Astrocyte of the spinal cord (primary cell): Measurements from ENCODE around the gene CA5A.
A peak's percentile ranks its signal among the peaks of the same experiment; 100 is the strongest.

Experiments
- DNase-seq: peaks from one replicate; pipeline ENCODE4 v3.0.0; 2011; ENCODE audit warnings: low read depth, low spot score
- H3K4me3 ChIP-seq: 2 replicates; pipeline ENCODE4 v1.5.1; 2011; ENCODE audit warnings: low read depth, mild to moderate bottlenecking, low read length, moderate library complexity
- in situ Hi-C: cut with HindIII; loops from 2 replicates; pipeline ENCODE4 v1.10.0; 2017; ENCODE audit warnings: low sequenced_read_pairs
- TF ChIP-seq, protein P1 (sequence below): IDR thresholded peaks from 2 replicates; pipeline ENCODE4 v1.5.1; 2012; ENCODE audit warnings: low read depth, mild to moderate bottlenecking, low read length, inconsistent platforms

Gene CA5A

DNA sequence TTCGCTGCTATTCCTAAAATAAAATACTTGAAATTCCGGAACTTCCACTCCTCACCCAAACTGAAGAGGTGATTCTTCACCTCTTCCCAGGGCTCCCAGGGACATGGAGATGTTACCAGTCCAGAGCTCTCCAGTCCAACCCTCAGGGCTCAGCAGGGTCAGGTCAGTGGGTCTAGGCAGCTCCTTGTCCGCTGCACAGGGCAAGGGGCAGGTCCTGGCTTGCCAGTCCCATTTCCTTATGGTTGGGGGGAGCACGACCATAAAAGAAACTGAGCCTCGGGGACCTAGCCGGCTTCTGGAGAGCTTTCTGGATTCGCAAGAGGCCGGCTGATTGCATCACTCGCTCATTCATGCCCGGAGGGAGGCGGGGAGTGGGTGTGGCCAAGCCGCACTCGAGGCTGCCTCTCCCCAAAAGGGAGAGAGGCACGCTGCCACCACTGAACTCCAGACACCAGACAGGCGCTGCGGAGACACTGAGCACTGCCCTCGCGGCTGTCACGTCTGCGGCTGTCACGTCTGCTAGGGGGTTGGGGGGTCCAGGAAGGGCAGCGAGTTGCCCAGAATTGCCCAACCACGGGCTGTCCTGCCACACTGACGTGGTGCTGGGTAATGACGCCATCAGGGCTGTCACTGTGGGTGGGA lies 82.8 kb downstream of the CA5A start:
- DNase-seq: peak; percentile 96
- in situ Hi-C loops: no loop called here
- TF ChIP-seq, protein P1, sequence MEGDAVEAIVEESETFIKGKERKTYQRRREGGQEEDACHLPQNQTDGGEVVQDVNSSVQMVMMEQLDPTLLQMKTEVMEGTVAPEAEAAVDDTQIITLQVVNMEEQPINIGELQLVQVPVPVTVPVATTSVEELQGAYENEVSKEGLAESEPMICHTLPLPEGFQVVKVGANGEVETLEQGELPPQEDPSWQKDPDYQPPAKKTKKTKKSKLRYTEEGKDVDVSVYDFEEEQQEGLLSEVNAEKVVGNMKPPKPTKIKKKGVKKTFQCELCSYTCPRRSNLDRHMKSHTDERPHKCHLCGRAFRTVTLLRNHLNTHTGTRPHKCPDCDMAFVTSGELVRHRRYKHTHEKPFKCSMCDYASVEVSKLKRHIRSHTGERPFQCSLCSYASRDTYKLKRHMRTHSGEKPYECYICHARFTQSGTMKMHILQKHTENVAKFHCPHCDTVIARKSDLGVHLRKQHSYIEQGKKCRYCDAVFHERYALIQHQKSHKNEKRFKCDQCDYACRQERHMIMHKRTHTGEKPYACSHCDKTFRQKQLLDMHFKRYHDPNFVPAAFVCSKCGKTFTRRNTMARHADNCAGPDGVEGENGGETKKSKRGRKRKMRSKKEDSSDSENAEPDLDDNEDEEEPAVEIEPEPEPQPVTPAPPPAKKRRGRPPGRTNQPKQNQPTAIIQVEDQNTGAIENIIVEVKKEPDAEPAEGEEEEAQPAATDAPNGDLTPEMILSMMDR: no peak
- H3K4me3 ChIP-seq: peak overlapping the region; percentile 10

- H3K4me3 ChIP-seq: no peak overlapping the region
- TF ChIP-seq, protein P1: no peak
- in situ Hi-C loops: no loop called here
- DNase-seq: no peak
Measured at GRCh38 chr16:87851601-87852000, 84.7 kb downstream of the CA5A start.

DNA sequence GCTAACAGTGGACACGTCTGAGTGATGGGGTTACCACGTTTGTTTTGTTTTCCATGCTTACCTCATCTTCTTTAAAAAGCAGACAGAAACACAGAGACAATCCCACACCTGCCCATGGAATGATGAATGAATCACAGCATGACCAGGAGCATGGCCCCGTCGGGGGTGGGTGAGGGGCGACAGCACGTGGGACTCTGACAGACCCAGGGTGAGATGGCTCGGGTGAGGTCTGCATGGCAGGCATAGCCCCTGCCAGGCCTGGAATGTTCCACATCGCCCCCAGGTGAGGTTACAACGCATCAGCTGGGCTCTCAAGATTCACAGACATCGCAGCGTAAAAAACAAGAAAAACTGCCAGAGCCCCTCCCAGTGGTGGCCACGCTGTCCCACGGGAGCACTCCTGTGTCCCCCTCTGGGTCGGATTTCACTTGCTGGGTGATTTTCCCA lies 85.2 kb downstream of the CA5A start:
- in situ Hi-C loops: no loop called here
- no peak for DNase-seq
- TF ChIP-seq, protein P1: no peak
- H3K4me3 ChIP-seq: no peak overlapping the region

DNA sequence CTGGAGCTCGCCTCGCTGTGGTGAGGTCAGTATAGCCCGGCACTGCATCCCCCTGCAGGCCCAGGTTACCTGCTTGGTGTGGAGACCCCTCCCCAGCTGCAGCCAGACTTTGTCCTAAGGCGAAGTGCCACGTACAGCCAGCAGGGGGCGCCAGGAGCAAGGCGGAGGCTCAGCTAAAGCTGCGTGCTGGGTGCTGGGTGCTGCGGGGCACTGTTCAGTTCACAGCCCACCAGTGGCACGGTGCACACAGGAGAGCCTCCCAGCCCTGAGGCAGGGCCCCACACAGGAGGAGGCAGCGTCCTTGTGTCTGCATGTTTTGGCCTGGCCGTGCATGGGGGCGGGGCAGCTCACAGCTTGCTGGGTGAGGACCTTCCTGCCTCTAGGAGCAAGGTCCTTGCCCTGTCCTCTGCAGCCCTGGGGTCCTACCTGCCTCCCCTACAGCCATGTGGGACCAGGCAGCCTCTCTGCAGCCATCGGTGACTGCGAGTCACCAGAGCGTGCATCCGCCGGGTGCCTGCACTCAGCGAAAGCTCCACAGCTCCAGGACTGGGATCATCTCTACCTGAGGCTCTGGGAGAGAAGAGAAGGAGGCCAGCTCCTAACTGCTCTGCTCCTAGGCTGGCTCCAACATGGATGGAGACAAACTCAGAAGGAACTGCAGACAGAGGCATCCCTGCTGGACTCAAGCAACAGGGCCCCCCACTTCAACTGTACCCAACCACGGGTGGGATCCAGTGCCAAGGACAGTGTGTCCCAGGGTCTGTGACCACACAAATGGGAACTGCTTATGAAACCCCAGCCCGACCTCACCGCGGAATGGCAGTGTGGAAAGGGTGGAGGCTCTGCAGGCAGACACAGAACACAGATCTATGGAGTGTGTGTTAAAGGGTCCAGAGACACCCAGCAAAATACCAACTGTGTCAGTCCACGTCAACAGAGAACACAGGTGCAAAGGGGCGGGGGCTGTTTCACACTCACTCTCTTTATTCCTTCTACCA lies 86.0 kb downstream of the CA5A start:
- no peak overlapping the region for H3K4me3 ChIP-seq
- TF ChIP-seq, protein P1: peak; percentile 95
- DNase-seq: peak; percentile 40
- in situ Hi-C loops: no loop called here

GRCh38 chr16:87849419-87850008 lies 86.8 kb downstream of the CA5A start:
- no peak for DNase-seq
- TF ChIP-seq, protein P1: no peak
- H3K4me3 ChIP-seq: no peak overlapping the region
- in situ Hi-C loops: no loop called here

- H3K4me3 ChIP-seq: no peak overlapping the region
- DNase-seq: no peak
- in situ Hi-C loops: no loop called here
- TF ChIP-seq, protein P1: no peak
Measured at GRCh38 chr16:87848676-87849345, 87.5 kb downstream of the CA5A start.
